Liver (tissue), 9 donors: ENCODE measurements around the gene KRTAP4-4. TPM values are rescaled to one million over a fixed set of nuclear protein-coding genes. Genes with fewer than 3 reads are reported as not detected.

Experiments used
- DNase-seq: peaks from one replicate; pipeline ENCODE4 v3.0.0-alpha.2; 2017; ENCODE audit warnings: low spot score
- H3K27ac ChIP-seq, 2 donors: one replicate each; pipeline ENCODE4 v1.7.0; 2013; ENCODE audit warnings: inconsistent platforms in 2 of 2, low read length in 2 of 2, control low read depth in 1 of 2, low read depth in 1 of 2, mild to moderate bottlenecking in 1 of 2
- H3K27me3 ChIP-seq, 4 donors: one replicate each; pipeline versions ENCODE4 v1.6.1 to v1.7.0; 2013; ENCODE audit warnings: low read length in 3 of 4, inconsistent platforms in 1 of 4, mild to moderate bottlenecking in 1 of 4, moderate library complexity in 1 of 4; ENCODE audit not compliant: control insufficient read depth in 4 of 4, insufficient read depth in 4 of 4
- H3K36me3 ChIP-seq, 4 donors: one replicate each; pipeline versions ENCODE4 v1.6.1 to v1.7.0; 2013; ENCODE audit warnings: low read length in 3 of 4, mild to moderate bottlenecking in 3 of 4, low read depth in 1 of 4, moderate library complexity in 1 of 4; ENCODE audit not compliant: control insufficient read depth in 4 of 4, insufficient read depth in 3 of 4
- H3K4me1 ChIP-seq, 4 donors: one replicate each; pipeline versions ENCODE4 v1.6.1 to v1.7.0; 2013; ENCODE audit warnings: low read length in 3 of 4, mild to moderate bottlenecking in 3 of 4, moderate library complexity in 1 of 4; ENCODE audit not compliant: control insufficient read depth in 4 of 4, insufficient read depth in 4 of 4
- H3K4me3 ChIP-seq, 3 donors: one replicate each; pipeline versions ENCODE4 v1.6.1 to v1.7.0; 2013; ENCODE audit warnings: low read length in 3 of 3, control low read depth in 1 of 3, low read depth in 1 of 3, mild to moderate bottlenecking in 1 of 3
- H3K9ac ChIP-seq, 2 donors: one replicate each; pipeline ENCODE4 v1.7.0; 2013; ENCODE audit warnings: low read length in 2 of 2, mild to moderate bottlenecking in 2 of 2, moderate library complexity in 2 of 2, control low read depth in 1 of 2, low read depth in 1 of 2
- H3K9me3 ChIP-seq, 4 donors: one replicate each; pipeline versions ENCODE4 v1.6.1 to v1.7.0; 2013; ENCODE audit warnings: low read length in 3 of 4; ENCODE audit not compliant: control insufficient read depth in 4 of 4
- ATF3 ChIP-seq: IDR thresholded peaks from 2 replicates; pipeline ENCODE4 v1.6.1; 2016; ENCODE audit warnings: antibody characterized with exemption
- CTCF ChIP-seq: fragments of 150-350 bp; IDR thresholded peaks from 2 replicates; pipeline ENCODE4 v1.5.1; 2017; ENCODE audit warnings: improper control_type of control experiment, low read depth, low read length; ENCODE audit not compliant: missing input control
- FOXA2 ChIP-seq: IDR thresholded peaks from 2 replicates; pipeline ENCODE4 v1.6.1; 2016; ENCODE audit warnings: antibody characterized with exemption
- GABPA ChIP-seq, 2 donors: IDR thresholded peaks in 1 of 2; conservative IDR thresholded peaks in 1 of 2; 2 replicates each; pipeline ENCODE4 v1.6.1; 2016; ENCODE audit warnings: antibody characterized with exemption in 2 of 2, mild to moderate bottlenecking in 1 of 2, moderate library complexity in 1 of 2
- HNF4A ChIP-seq, 2 donors: conservative IDR thresholded peaks; 2 replicates each; pipeline ENCODE4 v1.6.1; 2016; ENCODE audit warnings: antibody characterized with exemption in 2 of 2, mild to moderate bottlenecking in 2 of 2
- JUND ChIP-seq, 2 donors: IDR thresholded peaks; 2 replicates each; pipeline ENCODE4 v1.6.1; 2016; ENCODE audit warnings: antibody characterized with exemption in 2 of 2
- RAD21 ChIP-seq, 2 donors: IDR thresholded peaks; 2 replicates each; pipeline ENCODE4 v1.6.1; 2016; ENCODE audit warnings: antibody characterized with exemption in 2 of 2, mild to moderate bottlenecking in 2 of 2
- REST ChIP-seq: IDR thresholded peaks from 2 replicates; pipeline ENCODE4 v1.6.1; 2016; ENCODE audit warnings: antibody characterized with exemption, mild to moderate bottlenecking
- RXRA ChIP-seq, 2 donors: IDR thresholded peaks; 2 replicates each; pipeline ENCODE4 v1.6.1; 2017 to 2018; ENCODE audit warnings: antibody characterized with exemption in 2 of 2, mild to moderate bottlenecking in 1 of 2
- YY1 ChIP-seq: IDR thresholded peaks from 2 replicates; pipeline ENCODE4 v1.6.1; 2016; ENCODE audit warnings: antibody characterized with exemption, mild to moderate bottlenecking
- ZBTB33 ChIP-seq: IDR thresholded peaks from 2 replicates; pipeline ENCODE4 v1.6.1; 2016; ENCODE audit warnings: antibody characterized with exemption
- WGBS: extraction: QIAGEN DNeasy Blood & Tissue Kit; methylation state at CpG from one replicate; pipeline ENCODE4 v1.1.7; 2013; 5-methylcytosine and 5-hydroxymethylcytosine counted together
- polyA plus RNA-seq, 2 donors: library from polyadenylated mRNA; stranded (reverse) in 1 of 2; unstranded in 1 of 2; fragments of 200-250 nt in 1 of 2; fragments of >200 nt in 1 of 2; fragmentation: Nextera tagmentation in 1 of 2; extraction: Ambion mirVana in 1 of 2; gene quantifications; one replicate each; pipeline versions ENCODE4 v1.2.1 to v1.2.3, GENCODE V29; 2013 to 2015
- total RNA-seq, 2 donors: library from RNA; depleted of rRNA; stranded (reverse); fragments of >200 nt; gene quantifications; one replicate each; pipeline ENCODE4 v1.2.3, GENCODE V29; 2014
- TF ChIP-seq, protein P1 (sequence below): IDR thresholded peaks from 2 replicates; pipeline ENCODE4 v1.6.1; 2016; ENCODE audit warnings: antibody characterized with exemption
- donor health status: healthy.
- donor health status: healthy.
- donor health status: healthy.
- donor health status: healthy.
- donor health status: healthy.

Gene KRTAP4-4
- total and polyA plus RNA-seq, 4 donors = not detected

DNA sequence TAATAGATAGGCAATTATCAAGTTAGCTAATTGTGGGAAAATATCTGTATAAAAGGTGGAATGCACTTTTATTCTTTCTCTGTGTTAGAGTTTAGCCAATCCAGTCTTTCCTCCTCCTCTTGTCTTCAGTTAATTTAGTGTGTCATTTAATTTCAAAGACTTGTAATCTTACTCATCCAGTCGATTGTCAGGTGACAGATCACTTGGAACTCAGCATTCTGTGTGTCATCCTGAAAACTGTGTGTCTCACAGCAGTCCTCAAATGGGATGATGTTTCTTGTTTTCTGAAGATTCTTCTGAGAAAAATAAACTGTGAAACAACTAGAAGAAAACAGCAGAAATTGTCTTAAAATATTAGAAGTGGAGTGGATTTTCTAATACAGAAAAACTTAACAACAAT lies 24.5 kb upstream of the KRTAP4-4 start (continued):
- TF ChIP-seq JUND (IDR thresholded peaks at IDR 0.05) (no peak), RXRA (IDR thresholded peaks at IDR 0.05) (no peak)

DNA sequence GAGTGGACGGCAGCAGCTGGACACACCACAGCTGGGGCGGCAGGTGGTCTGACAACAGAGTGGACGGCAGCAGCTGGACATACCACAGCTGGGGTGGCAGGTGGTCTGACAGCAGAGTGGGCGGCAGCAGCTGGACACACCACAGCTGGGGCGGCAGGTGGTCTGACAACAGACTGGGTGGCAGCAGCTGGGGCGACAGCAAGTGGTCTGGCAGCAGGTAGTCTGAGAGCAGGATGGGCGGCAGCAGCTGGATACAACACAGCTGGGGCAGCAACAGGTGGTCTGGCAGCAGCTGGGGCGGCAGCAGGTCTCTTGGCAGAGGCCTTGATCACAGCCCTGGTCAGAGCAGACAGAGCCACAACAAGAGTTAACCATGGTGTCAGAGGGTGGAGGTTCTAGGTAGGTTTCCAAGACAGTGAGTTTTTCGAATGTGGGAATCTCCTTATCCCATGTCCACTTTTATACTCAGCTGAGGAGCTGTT lies 24.0 kb upstream of the KRTAP4-4 start, which contains the start of gene KRTAP4-1:
Gene KRTAP4-1 (minus strand): TSS at position 432 of the 482 bp plus-strand sequence. CDS start 57 bp downstream, at position 375.
- Histone ChIP-seq H3K9me3 (no peaks in the 10 kb centered on the region), H3K9ac (no peak within 1 kb of the TSS), H3K4me1 (no peaks in the 10 kb centered on the region), H3K4me3 (no peak within 1 kb of the TSS), H3K36me3 (no peaks in the 10 kb centered on the region), H3K27ac (no peak within 1 kb of the TSS), H3K27me3 (peaks cover 0 to 12% (median 0%) of the 10 kb centered on the region in 4 donors)
- WGBS = 70% methylated on average over 9 of the region's 9 CpGs
- TF ChIP-seq ZBTB33 = no peak
- TF ChIP-seq GABPA (IDR thresholded peaks at IDR 0.05 in 1 of 2, conservative IDR thresholded peaks at IDR 0.05 in 1 of 2) = no peak
- TF ChIP-seq CTCF = no peak
- no peak for TF ChIP-seq YY1
- TF ChIP-seq HNF4A (conservative IDR thresholded peaks at IDR 0.05) = no peak
- DNase-seq = no peak

- TF ChIP-seq YY1 (no peak), JUND (IDR thresholded peaks at IDR 0.05) (no peak)
- 89% methylated on average over 1 of the region's 1 CpG for WGBS
- no peaks in the 10 kb centered on the region for H3K9me3 ChIP-seq
These were observed 18.5 kb upstream of the KRTAP4-4 start for GRCh38 chr17:41178843-41179616.

GRCh38 chr17:41178341-41178740 lies 17.8 kb upstream of the KRTAP4-4 start:
- Histone ChIP-seq H3K4me3 (no peak overlapping the region), H3K36me3 (no peaks in the 10 kb centered on the region), H3K4me1 (no peaks in the 10 kb centered on the region), H3K9me3 (no peaks in the 10 kb centered on the region), H3K9ac (no peak overlapping the region), H3K27ac (no peak overlapping the region), H3K27me3 (peaks cover 0 to 3% (median 0%) of the 10 kb centered on the region in 4 donors)
- WGBS = 96% methylated on average over 3 of the region's 3 CpGs
- TF ChIP-seq REST (no peak), ATF3 (no peak), RAD21 (IDR thresholded peaks at IDR 0.05) (no peak), FOXA2 (no peak), RXRA (IDR thresholded peaks at IDR 0.05) (no peak), ZBTB33 (no peak)
- TF ChIP-seq, protein P1, sequence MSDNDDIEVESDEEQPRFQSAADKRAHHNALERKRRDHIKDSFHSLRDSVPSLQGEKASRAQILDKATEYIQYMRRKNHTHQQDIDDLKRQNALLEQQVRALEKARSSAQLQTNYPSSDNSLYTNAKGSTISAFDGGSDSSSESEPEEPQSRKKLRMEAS = no peak
- no peak for DNase-seq

More at GRCh38 chr17:41178843-41179616, 18.5 kb upstream of the KRTAP4-4 start:
- Histone ChIP-seq H3K27ac (no peak overlapping the region), H3K4me1 (no peaks in the 10 kb centered on the region), H3K4me3 (no peak overlapping the region), H3K27me3 (peaks cover 0 to 5% (median 0%) of the 10 kb centered on the region in 4 donors), H3K9ac (no peak overlapping the region), H3K36me3 (no peaks in the 10 kb centered on the region)
- DNase-seq = no peak
